ENCODE measurements around the gene UGT1A1. TPM values are rescaled to one million over a fixed set of nuclear protein-coding genes. Genes with fewer than 3 reads are reported as not detected.

The UGT1A1 gene
- total and polyA plus RNA-seq, 2 experiments from 2014 or later: not detected

DNA sequence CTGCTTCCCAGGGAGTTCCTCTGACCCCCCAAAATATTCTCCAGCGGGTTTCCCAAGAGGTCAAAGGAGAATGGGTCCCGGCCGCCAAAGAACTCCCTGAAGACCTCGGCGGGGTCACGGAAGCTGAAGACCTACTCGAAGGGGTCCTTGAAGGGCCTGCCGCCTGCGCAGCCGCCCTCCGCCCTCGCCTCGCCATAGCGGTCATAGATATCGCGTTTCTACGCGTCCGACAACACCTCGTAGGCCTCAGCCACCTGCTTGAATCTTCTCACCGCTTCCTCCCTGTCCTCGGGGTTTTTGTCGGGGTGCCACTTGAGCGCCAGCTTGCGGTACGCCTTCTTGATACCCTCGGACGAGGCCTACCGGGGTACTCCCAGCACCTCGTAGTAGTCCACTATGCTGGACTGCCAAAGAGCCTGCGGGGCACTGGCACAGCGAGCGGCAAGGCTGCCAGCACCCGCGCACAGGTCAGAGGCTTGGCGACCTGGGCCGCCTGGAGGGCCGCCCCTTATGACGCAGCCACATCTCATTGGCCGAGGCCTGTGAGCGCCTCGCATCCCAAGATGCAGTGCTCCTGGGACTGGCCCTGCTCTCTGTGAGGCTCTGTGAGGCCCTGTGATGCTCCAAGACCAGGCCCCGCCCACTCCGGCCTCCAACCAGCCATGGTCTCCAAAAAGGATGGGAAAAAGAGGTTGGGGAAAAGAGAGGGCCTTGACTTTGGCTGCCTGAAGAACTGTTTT is 5.0 kb upstream of the UGT1A1 start:
- no peak overlapping the region for H3K4me3 ChIP-seq
- no peaks in the 10 kb centered on the region for H3K4me1 ChIP-seq (ENCODE audit: low read depth)
- no peaks in the 10 kb centered on the region for H3K36me3 ChIP-seq
- no peaks in the 10 kb centered on the region for H3K9me3 ChIP-seq (ENCODE audit: low read depth)
- no peak for DNase-seq (ENCODE audit: low read depth in 1 of 2, low spot score in 1 of 2)
- TF ChIP-seq, protein P1, sequence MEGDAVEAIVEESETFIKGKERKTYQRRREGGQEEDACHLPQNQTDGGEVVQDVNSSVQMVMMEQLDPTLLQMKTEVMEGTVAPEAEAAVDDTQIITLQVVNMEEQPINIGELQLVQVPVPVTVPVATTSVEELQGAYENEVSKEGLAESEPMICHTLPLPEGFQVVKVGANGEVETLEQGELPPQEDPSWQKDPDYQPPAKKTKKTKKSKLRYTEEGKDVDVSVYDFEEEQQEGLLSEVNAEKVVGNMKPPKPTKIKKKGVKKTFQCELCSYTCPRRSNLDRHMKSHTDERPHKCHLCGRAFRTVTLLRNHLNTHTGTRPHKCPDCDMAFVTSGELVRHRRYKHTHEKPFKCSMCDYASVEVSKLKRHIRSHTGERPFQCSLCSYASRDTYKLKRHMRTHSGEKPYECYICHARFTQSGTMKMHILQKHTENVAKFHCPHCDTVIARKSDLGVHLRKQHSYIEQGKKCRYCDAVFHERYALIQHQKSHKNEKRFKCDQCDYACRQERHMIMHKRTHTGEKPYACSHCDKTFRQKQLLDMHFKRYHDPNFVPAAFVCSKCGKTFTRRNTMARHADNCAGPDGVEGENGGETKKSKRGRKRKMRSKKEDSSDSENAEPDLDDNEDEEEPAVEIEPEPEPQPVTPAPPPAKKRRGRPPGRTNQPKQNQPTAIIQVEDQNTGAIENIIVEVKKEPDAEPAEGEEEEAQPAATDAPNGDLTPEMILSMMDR (IDR thresholded peaks at IDR 0.05; ENCODE audit: low read depth, low read length): no peak
- H3K27ac ChIP-seq: no peak overlapping the region
- H3K27me3 ChIP-seq: no peaks in the 10 kb centered on the region

DNA sequence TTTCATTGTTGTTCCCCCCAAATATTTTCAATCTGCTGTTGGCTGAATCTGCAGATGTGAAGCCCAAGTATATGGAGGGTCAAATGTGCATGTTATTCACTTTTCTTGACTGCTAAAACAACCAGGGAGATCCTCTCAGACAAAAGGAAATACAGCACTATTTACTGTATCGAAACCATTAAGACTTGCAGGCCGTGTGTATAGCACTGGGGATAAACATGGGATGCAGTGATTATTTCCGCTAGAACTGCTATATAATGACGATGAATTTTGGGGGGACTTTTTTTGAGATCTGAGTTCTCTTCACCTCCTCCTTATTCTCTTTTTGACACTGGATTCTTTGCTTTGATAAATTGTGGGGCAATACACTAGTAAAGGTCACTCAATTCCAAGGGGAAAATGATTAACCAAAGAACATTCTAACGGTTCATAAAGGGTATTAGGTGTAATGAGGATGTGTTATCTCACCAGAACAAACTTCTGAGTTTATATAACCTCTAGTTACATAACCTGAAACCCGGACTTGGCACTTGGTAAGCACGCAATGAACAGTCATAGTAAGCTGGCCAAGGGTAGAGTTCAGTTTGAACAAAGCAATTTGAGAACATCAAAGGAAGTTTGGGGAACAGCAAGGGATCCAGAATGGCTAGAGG is 3.5 kb upstream of the UGT1A1 start:
- TF ChIP-seq, protein P1 (IDR thresholded peaks at IDR 0.05; ENCODE audit: low read depth, low read length): no peak
- H3K36me3 ChIP-seq: no peaks in the 10 kb centered on the region
- no peaks in the 10 kb centered on the region for H3K27me3 ChIP-seq
- DNase-seq (ENCODE audit: low read depth in 1 of 2, low spot score in 1 of 2): no peak
- no peak overlapping the region for H3K27ac ChIP-seq
- H3K4me1 ChIP-seq (ENCODE audit: low read depth): no peaks in the 10 kb centered on the region
- H3K4me3 ChIP-seq: no peak overlapping the region
- no peaks in the 10 kb centered on the region for H3K9me3 ChIP-seq (ENCODE audit: low read depth)

DNA sequence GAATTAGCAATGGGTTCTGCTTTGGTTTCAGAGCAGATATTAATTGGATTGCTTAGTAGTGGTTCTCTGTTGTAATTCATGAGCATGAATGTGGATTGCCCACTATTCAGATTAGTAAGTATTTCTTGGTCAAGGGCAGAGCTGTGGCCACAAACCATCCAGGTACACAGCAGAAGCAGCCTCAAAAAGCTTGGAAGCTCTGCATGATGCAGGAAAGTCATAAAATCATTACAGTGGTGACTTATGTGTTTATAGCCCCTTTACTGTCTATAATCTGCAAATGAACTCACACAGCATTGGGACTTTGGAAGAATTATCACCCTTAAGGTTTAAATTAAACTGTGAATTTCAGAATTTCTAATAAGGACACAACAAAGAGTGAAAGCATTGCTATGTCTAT is 1.9 kb upstream of the UGT1A1 start:
- no peak for DNase-seq (ENCODE audit: low read depth in 1 of 2, low spot score in 1 of 2)
- Histone ChIP-seq H3K27me3 (no peaks in the 10 kb centered on the region), H3K4me1 (ENCODE audit: low read depth) (no peaks in the 10 kb centered on the region), H3K4me3 (no peak overlapping the region), H3K36me3 (no peaks in the 10 kb centered on the region), H3K9me3 (ENCODE audit: low read depth) (no peaks in the 10 kb centered on the region), H3K27ac (no peak overlapping the region)
- TF ChIP-seq, protein P1 (IDR thresholded peaks at IDR 0.05; ENCODE audit: low read depth, low read length): no peak

- Histone ChIP-seq H3K27me3 (no peaks in the 10 kb centered on the region), H3K9me3 (ENCODE audit: low read depth) (no peaks in the 10 kb centered on the region), H3K4me3 (no peak overlapping the region), H3K36me3 (no peaks in the 10 kb centered on the region), H3K4me1 (ENCODE audit: low read depth) (no peaks in the 10 kb centered on the region), H3K27ac (no peak overlapping the region)
- DNase-seq (ENCODE audit: low read depth in 1 of 2, low spot score in 1 of 2): peak in 1 of 2 donors; percentile 73
- TF ChIP-seq, protein P1 (IDR thresholded peaks at IDR 0.05; ENCODE audit: low read depth, low read length): no peak
Observed at GRCh38 chr2:233758849-233759248, 1.2 kb upstream of the UGT1A1 start.

GRCh38 chr2:233761040-233761769 is 1.1 kb downstream of the UGT1A1 start:
- Histone ChIP-seq H3K27ac (no peak overlapping the region), H3K4me1 (ENCODE audit: low read depth) (no peaks in the 10 kb centered on the region), H3K36me3 (no peaks in the 10 kb centered on the region), H3K27me3 (no peaks in the 10 kb centered on the region), H3K9me3 (ENCODE audit: low read depth) (no peaks in the 10 kb centered on the region), H3K4me3 (no peak overlapping the region)
- TF ChIP-seq, protein P1 (IDR thresholded peaks at IDR 0.05; ENCODE audit: low read depth, low read length): no peak
- peak in 1 of 2 donors; percentile 40 for DNase-seq (ENCODE audit: low read depth in 1 of 2, low spot score in 1 of 2)

Measured in cardiac muscle cell (in vitro differentiated cells and primary cell).